MCF 10A (cell line): ENCODE data around the gene CPA3. TPM values are rescaled to one million over a fixed set of nuclear protein-coding genes. Genes with fewer than 3 reads are reported as not detected.
A peak's percentile ranks its signal among the peaks of the same experiment; 100 is the strongest.

Source experiments
- BruUV-seq: library from RNA; stranded (reverse); fragments of 400-500 nt; replicated peaks from 2 replicates; lab custom pipeline; 2021; lab: Mats Ljungman, UMichigan
- CTCF ChIA-PET: fragments of 300-600 bp; sonication (Branson Sonifier 250); formaldehyde crosslinking; extraction: SDS; loops from one replicate; lab custom pipeline; 2021; ENCODE audit warnings: antibody characterized with exemption, inconsistent platforms; lab: Yijun Ruan, JAX
- POLR2A ChIA-PET: fragments of 300-600, 350-650 bp; sonication (Branson Sonifier 250); formaldehyde crosslinking; extraction: SDS; loops from one replicate; lab custom pipeline; 2020; ENCODE audit warnings: antibody characterized with exemption, inconsistent platforms; lab: Yijun Ruan, JAX
- DNase-seq: peaks from one replicate; pipeline ENCODE4 v3.0.0-alpha.2; 2018; ENCODE audit not compliant: unreplicated experiment
- H3K27ac Mint-ChIP-seq: one replicate; pipeline ENCODE4 v1.8.0; 2022; ENCODE audit warnings: mild to moderate bottlenecking, low read depth, mixed read lengths; ENCODE audit not compliant: unreplicated experiment
- H3K27me3 Mint-ChIP-seq: one replicate; pipeline ENCODE4 v1.8.0; 2022; ENCODE audit warnings: mixed read lengths; ENCODE audit not compliant: insufficient read depth, unreplicated experiment
- H3K36me3 Mint-ChIP-seq: one replicate; pipeline ENCODE4 v1.8.0; 2022; ENCODE audit warnings: mild to moderate bottlenecking, moderate library complexity, mixed read lengths; ENCODE audit not compliant: insufficient read depth, unreplicated experiment
- H3K4me1 Mint-ChIP-seq: one replicate; pipeline ENCODE4 v1.8.0; 2022; ENCODE audit warnings: mixed read lengths; ENCODE audit not compliant: insufficient read depth, unreplicated experiment
- H3K4me3 Mint-ChIP-seq: one replicate; pipeline ENCODE4 v1.8.0; 2022; ENCODE audit warnings: mild to moderate bottlenecking, moderate library complexity, mixed read lengths; ENCODE audit not compliant: unreplicated experiment
- H3K9me3 Mint-ChIP-seq: one replicate; pipeline ENCODE4 v1.8.0; 2022; ENCODE audit warnings: mixed read lengths; ENCODE audit not compliant: unreplicated experiment
- intact Hi-C: fragments of 100-400 bp; cut with micrococcal nuclease; formaldehyde crosslinking; loops from 2 replicates; pipeline ENCODE4 v1.14.1; 2022
- total RNA-seq: library from RNA; stranded (reverse); gene quantifications from 2 replicates; pipeline ENCODE4 v1.2.3, GENCODE V29; 2022
- TF ChIP-seq, protein P1 (sequence below): fragments of 200-600 bp; IDR thresholded peaks from one replicate; pipeline ENCODE4 v1.8.0; 2022; ENCODE audit warnings: antibody characterized with exemption, mild to moderate bottlenecking; ENCODE audit not compliant: unreplicated experiment

CPA3 gene
- total RNA-seq, 1 experiment from 2014 or later: not detected

DNA sequence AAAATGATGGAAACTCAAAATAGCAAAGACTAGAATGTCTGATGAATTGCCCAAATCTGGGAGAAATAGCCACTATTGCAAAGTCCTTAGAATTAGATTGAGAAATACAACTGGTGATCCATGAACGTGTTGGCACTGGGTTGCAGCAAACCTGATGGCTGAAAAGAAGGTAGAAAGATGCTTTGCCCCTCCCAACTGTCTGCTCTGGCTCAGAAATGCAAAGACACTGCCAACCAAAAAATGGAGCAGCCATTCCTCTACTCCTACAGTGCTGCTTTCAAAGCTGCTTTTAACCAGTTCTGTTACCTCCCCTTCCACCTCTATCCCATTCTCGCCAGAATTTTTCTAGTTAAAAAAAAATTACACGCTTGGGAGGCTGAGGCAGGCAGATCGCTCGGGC, 60.7 kb downstream of the CPA3 start:
- Mint-ChIP-seq H3K9me3 (no peaks in the 10 kb centered on the region), H3K36me3 (no peaks in the 10 kb centered on the region), H3K27ac (no peak overlapping the region), H3K4me1 (no peaks in the 10 kb centered on the region), H3K27me3 (peaks cover 64% of the 10 kb centered on the region), H3K4me3 (no peak overlapping the region)
- POLR2A ChIA-PET: no interaction called here
- TF ChIP-seq, protein P1, sequence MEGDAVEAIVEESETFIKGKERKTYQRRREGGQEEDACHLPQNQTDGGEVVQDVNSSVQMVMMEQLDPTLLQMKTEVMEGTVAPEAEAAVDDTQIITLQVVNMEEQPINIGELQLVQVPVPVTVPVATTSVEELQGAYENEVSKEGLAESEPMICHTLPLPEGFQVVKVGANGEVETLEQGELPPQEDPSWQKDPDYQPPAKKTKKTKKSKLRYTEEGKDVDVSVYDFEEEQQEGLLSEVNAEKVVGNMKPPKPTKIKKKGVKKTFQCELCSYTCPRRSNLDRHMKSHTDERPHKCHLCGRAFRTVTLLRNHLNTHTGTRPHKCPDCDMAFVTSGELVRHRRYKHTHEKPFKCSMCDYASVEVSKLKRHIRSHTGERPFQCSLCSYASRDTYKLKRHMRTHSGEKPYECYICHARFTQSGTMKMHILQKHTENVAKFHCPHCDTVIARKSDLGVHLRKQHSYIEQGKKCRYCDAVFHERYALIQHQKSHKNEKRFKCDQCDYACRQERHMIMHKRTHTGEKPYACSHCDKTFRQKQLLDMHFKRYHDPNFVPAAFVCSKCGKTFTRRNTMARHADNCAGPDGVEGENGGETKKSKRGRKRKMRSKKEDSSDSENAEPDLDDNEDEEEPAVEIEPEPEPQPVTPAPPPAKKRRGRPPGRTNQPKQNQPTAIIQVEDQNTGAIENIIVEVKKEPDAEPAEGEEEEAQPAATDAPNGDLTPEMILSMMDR: no peak
- CTCF ChIA-PET: interaction anchor here (0.7 to 1.4 kb wide), 2 partner anchors 17 to 30 kb away, joined by 3 to 4 read pairs; no protein-coding TSS in a partner anchor
- no TSS peak for BruUV-seq
- intact Hi-C loops: no loop called here
- DNase-seq: no peak

DNA sequence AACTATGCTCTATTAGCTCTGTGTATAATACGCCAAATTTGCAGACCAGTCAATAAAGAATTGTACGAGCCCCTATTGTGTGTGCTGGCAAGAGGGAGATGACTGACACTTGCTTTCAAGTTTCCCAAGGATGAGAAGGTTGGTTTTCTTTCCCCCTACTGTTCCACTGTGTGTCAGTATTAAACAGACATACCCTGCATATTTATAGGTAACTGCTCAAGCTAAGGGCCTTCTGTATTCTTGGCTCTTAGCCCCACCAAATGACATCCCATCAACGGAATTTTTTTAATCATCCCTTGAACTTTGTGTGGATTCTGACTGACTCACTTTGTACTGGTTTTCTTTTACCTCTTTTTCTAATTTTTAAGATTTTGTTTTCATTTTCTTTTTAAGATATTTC, 65.7 kb downstream of the CPA3 start:
- peak; percentile 4 for DNase-seq
- Mint-ChIP-seq H3K36me3 (no peaks in the 10 kb centered on the region), H3K4me3 (no peak overlapping the region), H3K9me3 (no peaks in the 10 kb centered on the region), H3K27me3 (peaks cover 71% of the 10 kb centered on the region), H3K27ac (no peak overlapping the region), H3K4me1 (no peaks in the 10 kb centered on the region)
- no TSS peak for BruUV-seq
- ChIA-PET CTCF (no interaction called here), POLR2A (no interaction called here)
- TF ChIP-seq, protein P1: no peak
- intact Hi-C loops: no loop called here

DNA sequence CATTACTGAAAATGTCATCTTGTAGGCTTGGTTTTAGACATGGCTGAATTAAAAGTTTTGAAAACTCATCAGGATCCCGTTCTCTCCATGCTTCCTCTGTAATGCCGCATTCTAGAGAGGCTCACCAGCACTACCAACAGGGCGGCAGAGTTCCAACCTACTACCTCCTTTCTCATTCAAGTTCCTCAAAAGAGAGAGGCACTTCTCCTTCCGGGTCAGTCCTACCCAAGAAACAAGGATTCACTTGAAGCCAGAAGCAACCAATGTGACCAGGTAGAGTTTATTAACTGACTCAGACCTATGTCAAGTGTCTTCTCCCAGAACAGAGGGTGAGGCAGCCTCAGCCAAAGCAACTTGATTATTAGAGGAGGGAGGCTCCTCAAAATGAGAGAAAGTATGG, 66.5 kb downstream of the CPA3 start:
- TF ChIP-seq, protein P1: no peak
- Mint-ChIP-seq H3K27ac (no peak overlapping the region), H3K9me3 (no peaks in the 10 kb centered on the region), H3K27me3 (peaks cover 71% of the 10 kb centered on the region), H3K36me3 (no peaks in the 10 kb centered on the region), H3K4me1 (no peaks in the 10 kb centered on the region), H3K4me3 (no peak overlapping the region)
- ChIA-PET CTCF (interaction anchor here (0.5 to 1.6 kb wide), 2 partner anchors 17 to 70 kb away, joined by 3 to 5 read pairs; no protein-coding TSS in a partner anchor), POLR2A (no interaction called here)
- DNase-seq: no peak
- BruUV-seq: no TSS peak
- intact Hi-C loops: no loop called here

DNA sequence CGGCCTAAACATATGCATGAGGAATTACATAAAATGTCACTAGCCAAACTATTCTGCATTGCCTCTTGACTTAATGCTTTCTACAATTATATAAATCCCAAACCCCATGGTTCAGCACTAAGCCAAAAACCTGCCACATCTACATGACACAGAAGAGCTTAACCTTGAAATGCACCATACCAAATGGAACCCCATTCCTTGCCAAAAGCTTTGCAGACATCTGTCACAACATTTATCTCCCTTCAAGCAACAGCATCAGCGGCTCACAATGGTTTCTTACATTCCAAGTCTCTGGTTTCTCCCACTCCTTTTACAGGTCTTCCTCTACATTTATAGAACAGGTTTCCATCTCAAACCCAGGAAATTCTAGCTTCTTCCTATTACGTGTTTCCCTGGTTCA, 67.9 kb downstream of the CPA3 start:
- no peak overlapping the region for H3K27ac Mint-ChIP-seq
- H3K4me1 Mint-ChIP-seq: no peaks in the 10 kb centered on the region
- no TSS peak for BruUV-seq
- TF ChIP-seq, protein P1: no peak
- no peak overlapping the region for H3K4me3 Mint-ChIP-seq
- H3K36me3 Mint-ChIP-seq: no peaks in the 10 kb centered on the region
- peaks cover 71% of the 10 kb centered on the region for H3K27me3 Mint-ChIP-seq
- DNase-seq: no peak
- ChIA-PET CTCF (interaction anchor here (0.7 to 1.8 kb wide), 5 partner anchors 10 to 72 kb away, joined by 3 to 5 read pairs (median 4); no protein-coding TSS in a partner anchor), POLR2A (no interaction called here)
- no peaks in the 10 kb centered on the region for H3K9me3 Mint-ChIP-seq
- intact Hi-C loops: no loop called here
